Caco-2 (cell line): ENCODE results near the gene ADGRL2. TPM values are rescaled to one million over a fixed set of nuclear protein-coding genes. Genes with fewer than 3 reads are reported as not detected.

Experiments used
- BruUV-seq: library from RNA; stranded (reverse); fragments of 400-500 nt; replicated peaks from 2 replicates; lab custom pipeline; 2021; lab: Mats Ljungman, UMichigan
- CTCF ChIA-PET: fragments of 300-600 bp; sonication (Branson Sonifier 250); formaldehyde crosslinking; loops from one replicate; lab custom pipeline; 2022; ENCODE audit warnings: antibody characterized with exemption; lab: Charles Lee
- POLR2A ChIA-PET: fragments of 300-600 bp; sonication (Branson Sonifier 250); formaldehyde crosslinking; loops from one replicate; lab custom pipeline; 2022; ENCODE audit warnings: antibody characterized with exemption; lab: Charles Lee
- DNase-seq, 2 experiments: peaks; one replicate each; pipeline versions ENCODE4 v3.0.0 to v3.0.0-alpha.2; 2020 to 2022
- H3K27me3 ChIP-seq: replicated peaks from 2 replicates; pipeline ENCODE4 v1.6.0; 2011; ENCODE audit warnings: low read length; ENCODE audit not compliant: control insufficient read depth, insufficient read depth
- H3K36me3 ChIP-seq: 2 replicates; pipeline ENCODE4 v1.5.1; 2011; ENCODE audit warnings: low read length; ENCODE audit not compliant: control insufficient read depth, insufficient read depth
- H3K4me1 ChIP-seq: fragments of 250-450 bp; sonication (Bioruptor Pico); 2 replicates; pipeline ENCODE4 v1.5.1; 2020; ENCODE audit warnings: mild to moderate bottlenecking
- H3K4me3 ChIP-seq: 2 replicates; pipeline ENCODE4 v1.5.1; 2011; ENCODE audit warnings: low read depth, mild to moderate bottlenecking, control low read depth, low read length
- H3K9me3 ChIP-seq: fragments of 250-450 bp; sonication (Bioruptor Pico); 2 replicates; pipeline ENCODE4 v1.5.1; 2020; ENCODE audit warnings: mild to moderate bottlenecking, moderate library complexity
- H3K27ac Mint-ChIP-seq: one replicate; pipeline ENCODE4 v1.8.0; 2022; ENCODE audit warnings: mixed read lengths; ENCODE audit not compliant: unreplicated experiment
- H3K27me3 Mint-ChIP-seq: one replicate; pipeline ENCODE4 v1.8.0; 2022; ENCODE audit warnings: mixed read lengths; ENCODE audit not compliant: insufficient read depth, unreplicated experiment
- H3K36me3 Mint-ChIP-seq: one replicate; pipeline ENCODE4 v1.8.0; 2022; ENCODE audit warnings: mild to moderate bottlenecking, mixed read lengths; ENCODE audit not compliant: insufficient read depth, unreplicated experiment
- H3K4me1 Mint-ChIP-seq: one replicate; pipeline ENCODE4 v1.8.0; 2022; ENCODE audit warnings: low read depth, mixed read lengths; ENCODE audit not compliant: unreplicated experiment
- H3K4me3 Mint-ChIP-seq: one replicate; pipeline ENCODE4 v1.8.0; 2022; ENCODE audit warnings: mild to moderate bottlenecking, moderate library complexity, mixed read lengths; ENCODE audit not compliant: unreplicated experiment
- H3K9me3 Mint-ChIP-seq: one replicate; pipeline ENCODE4 v1.8.0; 2022; ENCODE audit warnings: mixed read lengths; ENCODE audit not compliant: unreplicated experiment
- CTCF ChIP-seq, 2 experiments: fragments of 200-600 bp in 1 of 2; IDR thresholded peaks; 1 replicate in 1 of 2; 2 replicates in 1 of 2; pipeline versions ENCODE4 v1.5.1 to v1.8.0; 2011 to 2022; ENCODE audit warnings: antibody characterized with exemption in 1 of 2, control low read depth in 1 of 2, inconsistent platforms in 1 of 2, low read depth in 1 of 2, low read length in 1 of 2, mild to moderate bottlenecking in 1 of 2, moderate library complexity in 1 of 2; ENCODE audit not compliant: insufficient read depth in 1 of 2, severe bottlenecking in 1 of 2, unreplicated experiment in 1 of 2
- intact Hi-C: fragments of 100-400 bp; cut with micrococcal nuclease; formaldehyde crosslinking; loops from one replicate; pipeline ENCODE4 v1.10.0; 2022; ENCODE audit not compliant: unreplicated experiment
- total RNA-seq: library from RNA; stranded (reverse); gene quantifications from 2 replicates; pipeline ENCODE4 v1.2.3, GENCODE V29; 2022

The ADGRL2 gene
- total RNA-seq, 1 experiment from 2014 or later, result 3.8 TPM

DNA sequence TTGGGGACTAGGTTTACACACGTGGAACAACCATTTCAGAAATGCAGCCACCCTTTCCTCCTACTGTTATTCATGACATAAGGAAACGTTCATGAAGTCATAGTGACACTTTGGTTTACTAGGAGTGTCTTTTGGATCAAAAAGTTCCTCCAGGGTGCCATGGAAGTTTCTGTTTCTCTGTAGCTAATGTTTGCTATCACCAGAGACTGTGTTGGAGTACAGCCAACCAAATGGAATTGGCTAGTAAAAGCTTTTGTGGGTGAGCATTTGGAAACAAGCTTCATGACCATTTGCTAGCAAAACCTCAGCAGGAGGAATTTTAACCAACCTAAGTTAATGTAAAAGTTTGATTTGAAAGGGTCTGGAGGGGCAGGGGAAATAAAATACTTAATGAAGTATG is 43.9 kb upstream of the ADGRL2 start:
- no peaks in the 10 kb centered on the region for H3K36me3 ChIP-seq
- H3K27me3 Mint-ChIP-seq, result no peaks in the 10 kb centered on the region
- no peaks in the 10 kb centered on the region for H3K4me1 ChIP-seq
- H3K36me3 Mint-ChIP-seq, result no peaks in the 10 kb centered on the region
- H3K27ac Mint-ChIP-seq, result no peak overlapping the region
- DNase-seq, result no peak
- no peaks in the 10 kb centered on the region for H3K27me3 ChIP-seq
- CTCF ChIA-PET, result no interaction called here
- TF ChIP-seq CTCF (IDR thresholded peaks at IDR 0.05; ENCODE audit: insufficient read depth in 1 of 2, low read depth in 1 of 2, low read length in 1 of 2, severe bottlenecking in 1 of 2, unreplicated experiment in 1 of 2), result no peak
- BruUV-seq, result no TSS peak
- no peak overlapping the region for H3K4me3 Mint-ChIP-seq
- intact Hi-C loops, result no loop called here
- POLR2A ChIA-PET, result no interaction called here
- no peak overlapping the region for H3K4me3 ChIP-seq
- H3K4me1 Mint-ChIP-seq, result no peaks in the 10 kb centered on the region
- H3K9me3 ChIP-seq, result no peaks in the 10 kb centered on the region
- H3K9me3 Mint-ChIP-seq, result no peaks in the 10 kb centered on the region

DNA sequence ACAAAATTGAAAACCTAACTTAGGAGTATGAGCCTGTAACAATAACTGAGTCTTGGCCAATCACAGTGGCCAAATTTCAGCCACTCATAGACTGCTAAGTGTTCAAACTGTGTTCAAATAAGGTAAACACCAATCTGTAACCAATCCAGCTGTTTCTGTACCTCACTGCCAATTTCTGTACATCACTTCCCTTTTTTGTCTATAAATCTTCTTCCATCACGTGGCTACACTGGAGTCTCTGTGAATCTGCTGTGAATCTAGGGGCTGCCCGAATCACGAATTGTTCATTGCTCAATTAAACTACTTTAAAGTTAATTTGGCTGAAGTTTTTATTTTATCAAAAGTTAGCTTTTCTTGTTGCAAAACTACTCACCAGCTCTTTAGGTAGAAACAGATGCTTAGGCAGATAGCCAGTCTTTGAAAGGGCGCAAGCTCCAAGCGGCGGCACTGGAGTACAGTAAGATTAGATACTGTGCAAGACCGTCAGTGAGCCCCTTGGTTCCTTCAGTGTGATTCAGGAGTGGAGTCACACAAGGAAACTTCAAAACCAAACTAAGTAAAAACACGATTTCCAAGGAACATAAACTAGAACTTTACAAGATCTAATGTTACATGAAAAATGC is 43.2 kb upstream of the ADGRL2 start:
- no peak overlapping the region for H3K4me3 ChIP-seq
- DNase-seq, result no peak
- Mint-ChIP-seq H3K9me3 (no peaks in the 10 kb centered on the region), H3K27me3 (no peaks in the 10 kb centered on the region), H3K27ac (no peak overlapping the region), H3K4me3 (no peak overlapping the region), H3K4me1 (no peaks in the 10 kb centered on the region), H3K36me3 (no peaks in the 10 kb centered on the region)
- H3K4me1 ChIP-seq, result no peaks in the 10 kb centered on the region
- H3K9me3 ChIP-seq, result no peaks in the 10 kb centered on the region
- ChIA-PET CTCF (no interaction called here), POLR2A (no interaction called here)
- BruUV-seq, result no TSS peak
- H3K36me3 ChIP-seq, result no peaks in the 10 kb centered on the region
- TF ChIP-seq CTCF (IDR thresholded peaks at IDR 0.05; ENCODE audit: insufficient read depth in 1 of 2, low read depth in 1 of 2, low read length in 1 of 2, severe bottlenecking in 1 of 2, unreplicated experiment in 1 of 2), result no peak
- intact Hi-C loops, result no loop called here
- H3K27me3 ChIP-seq, result no peaks in the 10 kb centered on the region

DNA sequence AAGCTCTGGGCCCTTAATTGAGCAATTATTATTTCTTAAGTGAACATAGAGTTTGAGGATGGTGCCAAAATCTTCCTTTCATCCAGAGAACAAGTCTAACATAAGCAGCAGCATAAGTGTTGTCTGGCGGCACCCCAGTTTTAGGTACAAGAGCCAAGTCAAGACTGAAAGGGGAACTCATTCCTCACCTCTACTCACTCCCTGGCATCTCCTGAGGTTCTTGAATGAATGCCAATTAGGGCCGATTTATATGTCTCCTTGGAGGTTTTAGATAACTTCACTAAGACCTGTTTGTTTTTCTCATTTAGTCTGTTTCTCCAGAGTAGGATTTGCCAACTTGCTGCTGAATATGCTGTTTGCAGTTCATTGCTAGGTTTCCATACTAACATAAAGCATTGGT is 42.6 kb upstream of the ADGRL2 start:
- Mint-ChIP-seq H3K4me3 (no peak overlapping the region), H3K4me1 (no peaks in the 10 kb centered on the region), H3K27me3 (no peaks in the 10 kb centered on the region), H3K36me3 (no peaks in the 10 kb centered on the region), H3K9me3 (no peaks in the 10 kb centered on the region), H3K27ac (no peak overlapping the region)
- TF ChIP-seq CTCF (IDR thresholded peaks at IDR 0.05; ENCODE audit: insufficient read depth in 1 of 2, low read depth in 1 of 2, low read length in 1 of 2, severe bottlenecking in 1 of 2, unreplicated experiment in 1 of 2), result no peak
- ChIA-PET POLR2A (no interaction called here), CTCF (no interaction called here)
- H3K4me3 ChIP-seq, result no peak overlapping the region
- intact Hi-C loops, result no loop called here
- no peaks in the 10 kb centered on the region for H3K9me3 ChIP-seq
- H3K4me1 ChIP-seq, result no peaks in the 10 kb centered on the region
- H3K27me3 ChIP-seq, result no peaks in the 10 kb centered on the region
- no TSS peak for BruUV-seq
- H3K36me3 ChIP-seq, result no peaks in the 10 kb centered on the region
- DNase-seq, result no peak
